GM12864 (cell line): Measurements from ENCODE around the gene COL2A1.

Source experiments
- DNase-seq: peaks from one replicate; pipeline ENCODE4 v3.0.0-alpha.2; 2011; ENCODE audit warnings: low read depth
- H3K4me3 ChIP-seq: 2 replicates; pipeline ENCODE4 v1.5.1; 2011; ENCODE audit warnings: mild to moderate bottlenecking, low read depth, low read length, control low read depth
- TF ChIP-seq, protein P1 (sequence below): IDR thresholded peaks from 2 replicates; pipeline ENCODE4 v1.5.1; 2011; ENCODE audit warnings: low read depth, mild to moderate bottlenecking, moderate library complexity, low read length, control low read depth, inconsistent platforms; ENCODE audit errors: missing control alignments

Gene COL2A1

DNA sequence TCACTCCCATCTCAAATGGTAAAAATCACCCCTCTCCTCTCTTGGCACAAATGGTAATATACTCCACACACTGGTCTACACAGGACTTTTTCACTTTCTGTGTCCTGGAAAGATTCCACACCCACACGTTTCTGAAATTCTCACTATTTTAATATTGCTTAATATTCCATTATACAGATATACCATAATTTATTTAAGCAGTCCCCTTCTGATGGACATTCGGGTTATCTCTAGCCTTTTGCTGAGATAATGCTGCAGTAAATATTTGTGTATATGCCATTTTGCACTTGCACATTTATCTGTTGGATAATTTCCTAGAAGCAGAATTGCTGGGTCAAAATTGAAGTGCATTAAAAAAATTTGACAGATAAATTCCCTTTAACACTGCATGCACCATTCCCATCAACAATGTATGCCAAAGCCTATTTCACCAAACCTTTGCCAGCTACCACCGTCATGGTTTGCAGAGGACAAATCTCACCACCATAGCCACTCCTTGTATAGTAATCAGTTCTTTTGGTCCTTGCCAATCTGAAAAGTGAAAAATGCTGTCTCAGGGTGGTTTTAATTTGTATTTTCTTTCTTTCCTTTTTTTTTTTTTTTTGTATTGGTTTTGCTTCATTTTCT is 15.5 kb upstream of the COL2A1 start:
- H3K4me3 ChIP-seq = no peak overlapping the region
- no peak for DNase-seq
- TF ChIP-seq, protein P1, sequence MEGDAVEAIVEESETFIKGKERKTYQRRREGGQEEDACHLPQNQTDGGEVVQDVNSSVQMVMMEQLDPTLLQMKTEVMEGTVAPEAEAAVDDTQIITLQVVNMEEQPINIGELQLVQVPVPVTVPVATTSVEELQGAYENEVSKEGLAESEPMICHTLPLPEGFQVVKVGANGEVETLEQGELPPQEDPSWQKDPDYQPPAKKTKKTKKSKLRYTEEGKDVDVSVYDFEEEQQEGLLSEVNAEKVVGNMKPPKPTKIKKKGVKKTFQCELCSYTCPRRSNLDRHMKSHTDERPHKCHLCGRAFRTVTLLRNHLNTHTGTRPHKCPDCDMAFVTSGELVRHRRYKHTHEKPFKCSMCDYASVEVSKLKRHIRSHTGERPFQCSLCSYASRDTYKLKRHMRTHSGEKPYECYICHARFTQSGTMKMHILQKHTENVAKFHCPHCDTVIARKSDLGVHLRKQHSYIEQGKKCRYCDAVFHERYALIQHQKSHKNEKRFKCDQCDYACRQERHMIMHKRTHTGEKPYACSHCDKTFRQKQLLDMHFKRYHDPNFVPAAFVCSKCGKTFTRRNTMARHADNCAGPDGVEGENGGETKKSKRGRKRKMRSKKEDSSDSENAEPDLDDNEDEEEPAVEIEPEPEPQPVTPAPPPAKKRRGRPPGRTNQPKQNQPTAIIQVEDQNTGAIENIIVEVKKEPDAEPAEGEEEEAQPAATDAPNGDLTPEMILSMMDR = no peak

- no peak for DNase-seq
- no peak overlapping the region for H3K4me3 ChIP-seq
- TF ChIP-seq, protein P1 = no peak
These were observed 14.3 kb upstream of the COL2A1 start for GRCh38 chr12:48018618-48018995.

DNA sequence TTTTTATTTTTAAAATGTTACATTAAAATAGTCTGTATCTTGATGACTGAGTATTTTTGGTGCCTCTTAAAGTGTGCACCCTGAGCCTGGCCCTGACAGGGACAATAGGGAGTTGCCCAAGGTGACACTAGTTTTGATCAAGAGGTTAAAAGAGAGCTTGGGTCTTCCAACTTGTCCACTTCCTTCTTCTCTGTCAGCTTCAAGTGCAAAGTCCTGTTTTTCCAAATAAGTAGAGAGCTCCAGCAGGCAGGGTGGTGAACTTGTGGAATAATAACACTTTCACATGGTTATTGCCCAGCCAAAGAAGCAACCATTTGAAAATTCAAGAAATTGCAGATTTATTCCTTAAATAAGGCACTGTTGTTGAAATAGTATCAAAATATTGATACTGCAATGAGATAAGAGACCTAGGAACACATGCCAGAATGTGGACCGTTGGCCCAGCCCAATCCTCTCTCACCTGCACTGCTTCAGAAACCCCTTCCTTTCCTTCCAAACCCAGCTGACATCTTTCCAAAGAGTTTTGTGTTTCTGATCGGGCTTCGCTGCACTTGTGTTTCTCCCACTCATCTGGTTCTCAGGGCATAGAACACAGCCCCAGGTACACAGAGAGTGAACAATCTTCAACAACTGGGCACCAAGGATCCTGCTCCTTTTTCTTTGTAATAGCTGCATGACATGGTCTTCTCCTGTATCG is 13.8 kb upstream of the COL2A1 start:
- TF ChIP-seq, protein P1 = no peak
- H3K4me3 ChIP-seq = no peak overlapping the region
- DNase-seq = no peak

GRCh38 chr12:48017496-48017895 is 13.2 kb upstream of the COL2A1 start:
- DNase-seq = no peak
- TF ChIP-seq, protein P1 = no peak
- H3K4me3 ChIP-seq = no peak overlapping the region

- no peak overlapping the region for H3K4me3 ChIP-seq
- TF ChIP-seq, protein P1 = no peak
- no peak for DNase-seq
These were observed 12.2 kb upstream of the COL2A1 start for GRCh38 chr12:48016373-48017020.

GRCh38 chr12:48015954-48016353 is 11.7 kb upstream of the COL2A1 start:
- TF ChIP-seq, protein P1 = no peak
- no peak for DNase-seq
- no peak overlapping the region for H3K4me3 ChIP-seq

DNA sequence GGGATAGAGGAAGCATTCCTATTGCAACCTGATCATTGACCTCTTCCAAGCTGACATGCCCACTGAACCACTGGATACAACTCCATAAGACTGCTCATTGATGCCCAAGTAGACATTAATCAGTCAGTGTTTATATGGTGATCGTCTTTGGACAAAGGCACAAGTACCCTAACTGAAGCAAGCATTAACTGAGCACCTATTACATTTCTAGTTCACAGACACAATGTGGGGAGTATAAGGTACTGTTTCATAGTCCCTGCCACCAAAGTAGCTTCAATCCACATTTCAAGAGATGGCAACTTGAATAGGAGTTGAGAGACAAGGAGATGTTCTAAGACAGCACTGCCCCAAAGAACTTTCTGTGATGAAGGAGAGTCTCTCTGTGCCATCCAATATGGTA is 10.9 kb upstream of the COL2A1 start:
- no peak overlapping the region for H3K4me3 ChIP-seq
- TF ChIP-seq, protein P1 = no peak
- DNase-seq = no peak
